ENCODE measurements around the gene CFI.

CFI gene

DNA sequence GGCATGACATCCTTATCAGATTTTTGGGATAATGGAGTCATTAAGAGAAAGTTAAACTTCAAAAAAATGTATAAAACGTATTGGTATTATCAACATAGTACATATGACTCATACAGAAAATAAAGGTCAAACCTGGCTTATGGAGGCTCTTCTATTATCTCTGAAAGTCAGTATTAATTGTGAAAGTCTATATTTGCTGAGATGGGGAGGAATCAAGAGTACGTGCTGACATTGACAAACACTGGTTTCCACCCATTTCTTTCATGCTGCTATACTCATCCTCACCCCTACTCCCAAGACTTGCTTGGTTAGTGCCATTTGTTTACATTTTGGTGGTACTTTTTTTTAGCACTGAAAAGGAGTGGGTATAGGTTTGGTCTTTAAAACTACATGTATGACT lies 41.1 kb downstream of the CFI start:
- no peak overlapping the region for H3K4me3 ChIP-seq (ENCODE audit: low read length)
- DNase-seq (ENCODE audit: low read depth): no peak
- TF ChIP-seq, protein P1, sequence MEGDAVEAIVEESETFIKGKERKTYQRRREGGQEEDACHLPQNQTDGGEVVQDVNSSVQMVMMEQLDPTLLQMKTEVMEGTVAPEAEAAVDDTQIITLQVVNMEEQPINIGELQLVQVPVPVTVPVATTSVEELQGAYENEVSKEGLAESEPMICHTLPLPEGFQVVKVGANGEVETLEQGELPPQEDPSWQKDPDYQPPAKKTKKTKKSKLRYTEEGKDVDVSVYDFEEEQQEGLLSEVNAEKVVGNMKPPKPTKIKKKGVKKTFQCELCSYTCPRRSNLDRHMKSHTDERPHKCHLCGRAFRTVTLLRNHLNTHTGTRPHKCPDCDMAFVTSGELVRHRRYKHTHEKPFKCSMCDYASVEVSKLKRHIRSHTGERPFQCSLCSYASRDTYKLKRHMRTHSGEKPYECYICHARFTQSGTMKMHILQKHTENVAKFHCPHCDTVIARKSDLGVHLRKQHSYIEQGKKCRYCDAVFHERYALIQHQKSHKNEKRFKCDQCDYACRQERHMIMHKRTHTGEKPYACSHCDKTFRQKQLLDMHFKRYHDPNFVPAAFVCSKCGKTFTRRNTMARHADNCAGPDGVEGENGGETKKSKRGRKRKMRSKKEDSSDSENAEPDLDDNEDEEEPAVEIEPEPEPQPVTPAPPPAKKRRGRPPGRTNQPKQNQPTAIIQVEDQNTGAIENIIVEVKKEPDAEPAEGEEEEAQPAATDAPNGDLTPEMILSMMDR (conservative IDR thresholded peaks at IDR 0.05; ENCODE audit: low read depth, low read length): no peak

DNA sequence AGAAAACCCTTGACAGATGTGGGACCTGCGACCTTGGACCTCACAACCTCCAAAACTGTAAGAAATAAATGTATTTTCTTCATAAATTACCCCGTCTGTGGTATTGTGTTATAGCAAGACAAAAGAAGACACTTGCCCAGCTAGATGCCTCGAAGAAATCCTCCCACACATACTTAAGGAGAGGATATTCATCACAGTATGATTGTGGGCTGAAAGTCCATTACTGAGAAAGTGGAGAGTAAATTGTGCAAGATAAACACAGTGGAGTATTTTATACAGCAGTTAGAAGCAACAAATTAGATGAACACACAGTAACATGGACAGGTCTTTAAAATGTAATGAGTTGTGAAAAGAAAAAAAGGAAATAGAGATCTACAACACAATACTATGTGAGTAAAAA lies 46.1 kb downstream of the CFI start:
- no peak overlapping the region for H3K4me3 ChIP-seq (ENCODE audit: low read length)
- TF ChIP-seq, protein P1 (conservative IDR thresholded peaks at IDR 0.05; ENCODE audit: low read depth, low read length): no peak
- DNase-seq (ENCODE audit: low read depth): no peak

DNA sequence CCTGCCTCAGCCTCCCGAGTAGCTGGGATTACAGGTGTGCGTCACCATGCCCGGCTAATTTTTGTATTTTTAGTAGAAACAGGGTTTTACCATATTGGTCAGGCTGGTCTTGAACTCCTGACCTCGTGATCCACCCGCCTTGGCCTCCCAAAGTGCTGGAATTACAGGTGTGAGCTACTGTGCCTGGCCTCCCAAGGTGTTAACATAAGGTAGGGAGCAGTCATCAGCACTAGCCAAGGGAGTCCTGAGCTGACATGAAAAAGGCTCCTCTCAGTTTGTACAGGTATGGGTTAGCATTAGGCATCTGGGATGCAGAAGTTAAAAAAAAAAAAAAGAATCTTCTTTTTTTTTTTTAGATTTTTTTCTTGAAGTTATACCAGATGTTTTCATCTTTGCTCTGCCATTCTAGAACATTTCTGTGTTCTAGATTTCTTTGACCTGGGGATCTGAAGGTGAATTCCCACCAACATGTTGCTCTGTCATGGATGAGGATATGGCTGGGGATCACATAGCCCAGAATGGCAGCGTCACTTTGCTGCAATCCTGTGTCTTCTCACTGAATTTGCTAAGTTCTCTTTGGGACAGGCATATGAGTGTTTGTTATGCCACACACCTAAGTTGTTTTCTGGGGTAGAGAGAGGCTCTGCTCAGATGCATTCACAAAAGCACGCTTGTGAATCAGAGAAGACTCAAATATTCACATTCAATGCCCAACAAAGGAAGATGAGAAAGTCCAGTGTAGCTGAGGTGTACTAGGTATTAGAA lies 47.5 kb downstream of the CFI start:
- DNase-seq (ENCODE audit: low read depth): no peak
- no peak overlapping the region for H3K4me3 ChIP-seq (ENCODE audit: low read length)
- TF ChIP-seq, protein P1 (conservative IDR thresholded peaks at IDR 0.05; ENCODE audit: low read depth, low read length): no peak

DNA sequence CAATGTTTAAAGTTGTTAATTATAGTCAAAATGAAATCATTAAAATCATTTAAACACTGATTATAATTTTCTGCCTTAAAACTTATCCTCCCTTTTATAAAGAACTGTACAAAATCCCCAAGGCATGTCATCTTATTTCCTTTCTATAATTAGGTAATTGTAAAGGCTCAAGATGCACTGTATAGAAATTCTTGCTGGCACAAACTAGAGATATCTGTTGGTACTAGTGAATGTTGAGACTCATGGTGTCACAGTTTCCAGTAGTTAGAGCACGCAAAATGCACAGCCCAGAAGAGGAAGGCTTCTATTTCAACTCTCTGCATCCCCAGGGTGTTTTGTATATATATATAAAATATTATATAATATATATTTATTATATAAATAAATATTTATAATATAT lies 49.3 kb downstream of the CFI start:
- no peak overlapping the region for H3K4me3 ChIP-seq (ENCODE audit: low read length)
- TF ChIP-seq, protein P1 (conservative IDR thresholded peaks at IDR 0.05; ENCODE audit: low read depth, low read length): no peak
- no peak for DNase-seq (ENCODE audit: low read depth)

DNA sequence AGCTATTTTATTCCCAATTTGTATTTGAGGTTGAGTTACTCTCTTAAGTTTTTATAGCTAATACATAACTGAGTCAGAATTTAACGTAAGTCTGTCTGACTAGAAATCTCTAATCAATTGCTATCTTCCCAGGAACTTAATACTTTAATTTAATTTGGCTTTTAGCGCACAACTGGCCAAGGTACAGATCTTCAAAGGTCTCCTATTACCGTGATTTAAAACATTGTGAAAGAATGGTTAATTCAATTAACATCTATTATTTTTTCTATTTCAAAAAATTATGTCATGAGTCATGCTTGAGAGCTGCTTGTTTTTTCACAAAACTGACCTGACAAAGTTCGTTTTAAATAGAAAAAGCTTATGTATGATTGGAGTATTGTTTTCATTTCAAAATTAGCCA lies 49.9 kb downstream of the CFI start:
- H3K4me3 ChIP-seq (ENCODE audit: low read length): no peak overlapping the region
- DNase-seq (ENCODE audit: low read depth): no peak
- TF ChIP-seq, protein P1 (conservative IDR thresholded peaks at IDR 0.05; ENCODE audit: low read depth, low read length): no peak

DNA sequence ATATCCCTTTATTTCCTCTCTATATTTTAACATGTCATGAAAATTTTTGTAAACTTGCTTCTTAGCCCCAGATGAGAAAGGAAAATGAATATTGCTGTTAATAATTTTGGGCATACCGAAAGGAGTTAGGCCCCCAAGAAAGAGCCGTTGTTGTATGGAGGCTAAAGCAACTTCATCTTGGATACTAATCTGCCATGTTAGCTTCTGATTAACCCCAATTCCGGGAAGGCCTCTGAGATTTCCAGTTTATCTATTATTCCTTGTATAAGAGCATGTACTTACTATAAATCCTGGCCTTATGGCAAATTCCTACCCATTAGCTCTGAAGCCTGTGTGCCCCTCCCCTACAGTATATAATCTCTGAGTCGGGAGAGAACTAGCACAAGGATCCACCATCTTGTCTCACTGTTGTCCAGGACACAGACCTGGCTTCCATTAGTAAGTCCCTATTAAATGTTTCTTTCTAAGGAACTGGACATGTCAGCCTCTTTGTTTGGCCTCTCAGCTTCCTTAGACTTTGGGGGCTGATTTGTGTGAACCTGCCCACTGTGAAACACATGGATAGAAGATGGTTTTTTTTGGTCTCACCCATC lies 51.1 kb downstream of the CFI start:
- TF ChIP-seq, protein P1 (conservative IDR thresholded peaks at IDR 0.05; ENCODE audit: low read depth, low read length): no peak

More for the DNA sequence above, 51.1 kb downstream of the CFI start:
- DNase-seq (ENCODE audit: low read depth): no peak
- H3K4me3 ChIP-seq (ENCODE audit: low read length): no peak overlapping the region

Measured in retinal pigment epithelial cell (primary cell).